ENCODE measurements around the gene IRGQ. TPM values are rescaled to one million over a fixed set of nuclear protein-coding genes. Genes with fewer than 3 reads are reported as not detected.
A peak's percentile ranks its signal among the peaks of the same experiment; 100 is the strongest.

Gene IRGQ
- total RNA-seq, 1 experiment from 2014 or later: 24.1 TPM

DNA sequence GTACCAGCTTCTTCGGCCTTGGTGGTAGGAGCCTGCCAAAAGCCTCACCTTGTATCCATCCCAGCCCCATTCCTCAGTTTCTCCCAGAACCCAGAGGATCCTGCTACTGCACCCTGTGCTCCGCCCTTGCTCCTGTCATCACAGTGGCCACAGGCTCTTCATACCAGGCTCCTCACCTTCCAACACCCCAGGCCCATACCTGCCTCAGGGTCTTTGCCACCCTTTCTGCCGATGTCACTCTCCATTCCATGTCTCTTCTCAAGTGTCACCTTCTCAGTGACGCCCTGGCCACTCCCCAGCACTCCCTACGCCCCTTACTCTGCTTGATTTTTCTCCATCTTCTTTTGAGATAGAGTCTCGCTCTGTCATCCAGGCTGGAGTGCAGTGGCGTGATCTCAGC is 13.9 kb upstream of the IRGQ start:
- Histone ChIP-seq H4K5ac (ENCODE audit: insufficient read length, low read depth, low read length) (no peak overlapping the region), H3K9ac (ENCODE audit: extremely low read depth, insufficient read length, low read length) (no peak overlapping the region), H3K14ac (ENCODE audit: insufficient read depth, low read length) (no peak overlapping the region), H3K79me2 (ENCODE audit: insufficient read depth, low read length) (no peaks in the 10 kb centered on the region), H3K56ac (ENCODE audit: insufficient read length, low read depth, low read length) (no peak overlapping the region), H3K79me1 (ENCODE audit: insufficient read depth, low read depth, low read length, poor library complexity, severe bottlenecking) (no peaks in the 10 kb centered on the region), H2BK15ac (ENCODE audit: low read depth, low read length) (no peak overlapping the region), H3K27ac (ENCODE audit: insufficient read length, low read depth, low read length) (no peak overlapping the region), H2BK12ac (ENCODE audit: insufficient read length, low read depth, low read length) (no peak overlapping the region), H2AFZ (ENCODE audit: low read length) (no peak overlapping the region), H3K27me3 (ENCODE audit: insufficient read depth, low read length) (no peaks in the 10 kb centered on the region), H3K4me2 (ENCODE audit: insufficient read depth, insufficient read length, low read length) (no peak overlapping the region), H3T11ph (ENCODE audit: low read length) (no peak overlapping the region), H2BK20ac (ENCODE audit: low read depth, low read length, poor library complexity, severe bottlenecking) (no peak overlapping the region), H3K23me2 (ENCODE audit: insufficient read length, low read depth, low read length, poor library complexity, severe bottlenecking) (no peaks in the 10 kb centered on the region), H2BK5ac (ENCODE audit: insufficient read length, low read length) (no peak overlapping the region), H3K23ac (ENCODE audit: insufficient read length, low read depth, low read length) (no peak overlapping the region), H3K4ac (ENCODE audit: low read depth, low read length) (no peak overlapping the region), H3K4me1 (ENCODE audit: insufficient read depth, low read length) (no peaks in the 10 kb centered on the region), H3K18ac (ENCODE audit: insufficient read length, low read depth, low read length) (no peak overlapping the region), H4K91ac (ENCODE audit: insufficient read length, low read depth, low read length) (no peak overlapping the region), H4K20me1 (ENCODE audit: control insufficient read depth, insufficient read depth, insufficient read length) (no peaks in the 10 kb centered on the region), H2BK120ac (ENCODE audit: low read depth, low read length, poor library complexity, severe bottlenecking) (no peak overlapping the region), H3K9me3 (ENCODE audit: control insufficient read depth, low read depth, low read length) (no peaks in the 10 kb centered on the region), H2AK5ac (ENCODE audit: insufficient read length, low read length) (no peak overlapping the region), H4K8ac (replicated peaks; ENCODE audit: insufficient read length, low read depth, low read length) (no peak overlapping the region)
- H3K9me3 Mint-ChIP-seq: peaks cover 3% of the 10 kb centered on the region in 2 experiments; a peak in 4 of 5 replicates
- WGBS (ENCODE audit: extremely low coverage, insufficient read length, low lambda C conversion rate): no CpG with 5 or more reads among the region's 7 CpGs
- H3K27ac Mint-ChIP-seq: peak overlapping the region in 2 of 3 experiments; percentile 18 to 87; a peak in 3 of 7 replicates
- no peaks in the 10 kb centered on the region; the same call in 1 of the 2 replicates for H3K27me3 Mint-ChIP-seq (ENCODE audit: low read depth)
- peaks cover 7 to 8% of the 10 kb centered on the region in 2 experiments for H3K4me1 Mint-ChIP-seq
- no peak for DNase-seq
- peaks cover 33 to 46% (median 42%) of the 10 kb centered on the region in 3 experiments for H3K36me3 Mint-ChIP-seq (ENCODE audit: insufficient read depth in 1 of 3, low read depth in 3 of 3)
- H3K4me3 Mint-ChIP-seq: no peak overlapping the region
- TF ChIP-seq, protein P1, sequence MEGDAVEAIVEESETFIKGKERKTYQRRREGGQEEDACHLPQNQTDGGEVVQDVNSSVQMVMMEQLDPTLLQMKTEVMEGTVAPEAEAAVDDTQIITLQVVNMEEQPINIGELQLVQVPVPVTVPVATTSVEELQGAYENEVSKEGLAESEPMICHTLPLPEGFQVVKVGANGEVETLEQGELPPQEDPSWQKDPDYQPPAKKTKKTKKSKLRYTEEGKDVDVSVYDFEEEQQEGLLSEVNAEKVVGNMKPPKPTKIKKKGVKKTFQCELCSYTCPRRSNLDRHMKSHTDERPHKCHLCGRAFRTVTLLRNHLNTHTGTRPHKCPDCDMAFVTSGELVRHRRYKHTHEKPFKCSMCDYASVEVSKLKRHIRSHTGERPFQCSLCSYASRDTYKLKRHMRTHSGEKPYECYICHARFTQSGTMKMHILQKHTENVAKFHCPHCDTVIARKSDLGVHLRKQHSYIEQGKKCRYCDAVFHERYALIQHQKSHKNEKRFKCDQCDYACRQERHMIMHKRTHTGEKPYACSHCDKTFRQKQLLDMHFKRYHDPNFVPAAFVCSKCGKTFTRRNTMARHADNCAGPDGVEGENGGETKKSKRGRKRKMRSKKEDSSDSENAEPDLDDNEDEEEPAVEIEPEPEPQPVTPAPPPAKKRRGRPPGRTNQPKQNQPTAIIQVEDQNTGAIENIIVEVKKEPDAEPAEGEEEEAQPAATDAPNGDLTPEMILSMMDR (conservative IDR thresholded peaks at IDR 0.05): no peak
